ENCODE data around the gene LRRC75A.

- no peak for TF ChIP-seq EZH2 (IDR thresholded peaks at IDR 0.05; ENCODE audit: borderline replicate concordance, insufficient read depth, low read depth, low read length, poor library complexity, severe bottlenecking)
- no peak for TF ChIP-seq CTCF (IDR thresholded peaks at IDR 0.05)
Observed at GRCh38 chr17:16529906-16530305, 37.9 kb upstream of the LRRC75A start.

Measured in B cell (primary cell).